Ectodermal cell (in vitro differentiated cells): ENCODE measurements around the gene FBXO28.
"Not testable (repeated sequence)": the region's sequence is repeated elsewhere in the genome, so short reads cannot be mapped to it uniquely, and the experiment has no call there.

Source experiments
- H3K27ac ChIP-seq: 2 replicates; pipeline ENCODE4 v1.7.0; 2013; ENCODE audit warnings: mild to moderate bottlenecking, low read depth, low read length; ENCODE audit not compliant: insufficient read depth, poor library complexity, severe bottlenecking
- H3K27me3 ChIP-seq: 2 replicates; pipeline ENCODE4 v1.7.0; 2013; ENCODE audit warnings: mild to moderate bottlenecking, low read length; ENCODE audit not compliant: insufficient read depth, control insufficient read depth, poor library complexity, severe bottlenecking
- H3K36me3 ChIP-seq: one replicate; pipeline ENCODE4 v1.7.0; 2013; ENCODE audit warnings: low read length; ENCODE audit not compliant: control insufficient read depth, insufficient read depth
- H3K4me1 ChIP-seq: one replicate; pipeline ENCODE4 v1.7.0; 2013; ENCODE audit warnings: low read length; ENCODE audit not compliant: control insufficient read depth, insufficient read depth
- H3K4me3 ChIP-seq: 2 replicates; pipeline ENCODE4 v1.7.0; 2013; ENCODE audit warnings: low read depth, low read length, control low read depth; ENCODE audit not compliant: insufficient read depth
- H3K9me3 ChIP-seq: 2 replicates; pipeline ENCODE4 v1.7.0; 2013; ENCODE audit warnings: mild to moderate bottlenecking, low read length, moderate library complexity; ENCODE audit not compliant: control insufficient read depth
- WGBS, 2 experiments: methylation state at CpG; one replicate each; pipeline ENCODE4 v1.1.7; 2013; ENCODE audit warnings: missing lambda C conversion rate in 2 of 2; 5-methylcytosine and 5-hydroxymethylcytosine counted together

FBXO28 gene

GRCh38 chr1:224079644-224080043, 34.3 kb upstream of the FBXO28 start:
- H3K27ac ChIP-seq, H3K4me1 ChIP-seq, H3K27me3 ChIP-seq, H3K36me3 ChIP-seq, H3K4me3 ChIP-seq, H3K9me3 ChIP-seq: not testable (repeated sequence)
- WGBS, 2 experiments = 80 to 83% methylated on average over 9 of the region's 9 CpGs

- H3K4me3 ChIP-seq = no peak overlapping the region
- no peak overlapping the region for H3K27ac ChIP-seq
- H3K9me3 ChIP-seq = no peaks in the 10 kb centered on the region
- no peaks in the 10 kb centered on the region for H3K4me1 ChIP-seq
- H3K27me3 ChIP-seq = no peaks in the 10 kb centered on the region
- no peaks in the 10 kb centered on the region for H3K36me3 ChIP-seq
- 80% methylated on average over 9 of the region's 9 CpGs for WGBS, 2 experiments
Observed at GRCh38 chr1:224080115-224080774, 33.7 kb upstream of the FBXO28 start.

- no peak overlapping the region for H3K4me3 ChIP-seq
- H3K36me3 ChIP-seq = no peaks in the 10 kb centered on the region
- H3K4me1 ChIP-seq = no peaks in the 10 kb centered on the region
- no peak overlapping the region for H3K27ac ChIP-seq
- WGBS, 2 experiments = 96 to 100% methylated on average over 2 of the region's 2 CpGs
- no peaks in the 10 kb centered on the region for H3K9me3 ChIP-seq
- H3K27me3 ChIP-seq = no peaks in the 10 kb centered on the region
Observed at GRCh38 chr1:224081604-224082003, 32.3 kb upstream of the FBXO28 start.

GRCh38 chr1:224082146-224082545, 31.8 kb upstream of the FBXO28 start:
- Histone ChIP-seq H3K4me1 (no peaks in the 10 kb centered on the region), H3K9me3 (no peaks in the 10 kb centered on the region), H3K27me3 (no peaks in the 10 kb centered on the region), H3K4me3 (no peak overlapping the region), H3K36me3 (no peaks in the 10 kb centered on the region), H3K27ac (no peak overlapping the region)
- WGBS, 2 experiments = 84 to 86% methylated on average over 4 of the region's 4 CpGs

- Histone ChIP-seq H3K9me3 (no peaks in the 10 kb centered on the region), H3K27ac (no peak overlapping the region), H3K4me1 (no peaks in the 10 kb centered on the region), H3K36me3 (no peaks in the 10 kb centered on the region), H3K27me3 (no peaks in the 10 kb centered on the region), H3K4me3 (no peak overlapping the region)
- 88 to 91% methylated on average over 3 of the region's 4 CpGs for WGBS, 2 experiments
Observed at GRCh38 chr1:224084867-224085266, 29.0 kb upstream of the FBXO28 start.

GRCh38 chr1:224085421-224086108, 28.3 kb upstream of the FBXO28 start:
- H3K4me3 ChIP-seq = no peak overlapping the region
- no peaks in the 10 kb centered on the region for H3K4me1 ChIP-seq
- 92% methylated on average over 3 of the region's 4 CpGs for WGBS, 2 experiments
- H3K27ac ChIP-seq = no peak overlapping the region
- no peaks in the 10 kb centered on the region for H3K27me3 ChIP-seq
- no peaks in the 10 kb centered on the region for H3K36me3 ChIP-seq
- no peaks in the 10 kb centered on the region for H3K9me3 ChIP-seq

- Histone ChIP-seq H3K4me3 (no peak overlapping the region), H3K9me3 (no peaks in the 10 kb centered on the region), H3K36me3 (no peaks in the 10 kb centered on the region), H3K4me1 (no peaks in the 10 kb centered on the region), H3K27ac (no peak overlapping the region), H3K27me3 (no peaks in the 10 kb centered on the region)
- WGBS, 2 experiments = 70 to 90% methylated on average over 1 to 2 of the region's 2 CpGs
Observed at GRCh38 chr1:224087286-224087794, 26.6 kb upstream of the FBXO28 start.

- Histone ChIP-seq H3K27ac (no peak overlapping the region), H3K4me1 (no peaks in the 10 kb centered on the region), H3K4me3 (no peak overlapping the region), H3K9me3 (no peaks in the 10 kb centered on the region), H3K27me3 (no peaks in the 10 kb centered on the region), H3K36me3 (no peaks in the 10 kb centered on the region)
- 94 to 96% methylated on average over 2 of the region's 3 CpGs for WGBS, 2 experiments
Observed at GRCh38 chr1:224089583-224089982, 24.3 kb upstream of the FBXO28 start.

- Histone ChIP-seq H3K27ac (no peak overlapping the region), H3K9me3 (no peaks in the 10 kb centered on the region), H3K36me3 (no peaks in the 10 kb centered on the region), H3K4me1 (no peaks in the 10 kb centered on the region), H3K27me3 (no peaks in the 10 kb centered on the region), H3K4me3 (no peak overlapping the region)
- WGBS, 2 experiments = 87 to 92% methylated on average over 5 of the region's 5 CpGs
Observed at GRCh38 chr1:224090116-224090515, 23.8 kb upstream of the FBXO28 start.

- H3K27me3 ChIP-seq = no peaks in the 10 kb centered on the region
- H3K4me3 ChIP-seq = no peak overlapping the region
- no peak overlapping the region for H3K27ac ChIP-seq
- no peaks in the 10 kb centered on the region for H3K36me3 ChIP-seq
- no peaks in the 10 kb centered on the region for H3K4me1 ChIP-seq
- WGBS, 2 experiments = 91 to 95% methylated on average over 1 of the region's 1 CpG
- H3K9me3 ChIP-seq = no peaks in the 10 kb centered on the region
Observed at GRCh38 chr1:224092111-224092510, 21.8 kb upstream of the FBXO28 start.
